HT1080 (cell line): ENCODE results near the gene TCF19. TPM values are rescaled to one million over a fixed set of nuclear protein-coding genes. Genes with fewer than 3 reads are reported as not detected.

Experiments used
- DNase-seq: peaks from one replicate; pipeline ENCODE4 v3.0.0-alpha.2; 2015; ENCODE audit warnings: low read depth
- total RNA-seq: library from RNA; depleted of rRNA; stranded (reverse); fragments of >200 nt; shearing (Covaris generic); gene quantifications from 2 replicates; pipeline ENCODE4 v1.2.3, GENCODE V29; 2014

TCF19 gene
- total RNA-seq, 1 experiment from 2014 or later = 101 TPM

- DNase-seq = no peak
Measured at GRCh38 chr6:31126396-31127175, 31.8 kb upstream of the TCF19 start.

- peak; percentile 39 for DNase-seq
Measured at GRCh38 chr6:31128093-31128676, 30.2 kb upstream of the TCF19 start.

- no peak for DNase-seq
Measured at GRCh38 chr6:31129130-31129529, 29.3 kb upstream of the TCF19 start.

- no peak for DNase-seq
Measured at GRCh38 chr6:31130751-31131150, 27.6 kb upstream of the TCF19 start.

DNA sequence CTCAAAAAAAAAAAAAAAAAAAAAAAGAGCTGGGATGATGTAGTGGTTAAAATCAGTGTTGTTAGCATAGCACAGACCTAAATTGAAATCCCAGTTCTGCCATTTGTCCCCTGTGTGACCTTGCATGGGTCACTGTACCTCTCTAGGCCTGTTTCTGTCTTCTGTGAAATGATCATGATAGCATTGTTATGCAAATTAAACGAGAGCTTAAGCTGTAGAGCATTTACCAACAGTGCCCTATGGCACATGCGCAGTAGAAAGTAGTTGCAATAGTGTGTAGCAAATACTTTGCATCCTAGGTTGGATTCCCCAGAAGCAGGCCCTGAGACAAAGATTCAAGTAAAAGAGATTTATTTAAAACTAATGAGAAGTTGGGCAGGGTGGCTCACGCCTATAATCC is 26.8 kb upstream of the TCF19 start:
- DNase-seq = no peak

GRCh38 chr6:31132806-31133205 is 25.6 kb upstream of the TCF19 start:
- DNase-seq = no peak

DNA sequence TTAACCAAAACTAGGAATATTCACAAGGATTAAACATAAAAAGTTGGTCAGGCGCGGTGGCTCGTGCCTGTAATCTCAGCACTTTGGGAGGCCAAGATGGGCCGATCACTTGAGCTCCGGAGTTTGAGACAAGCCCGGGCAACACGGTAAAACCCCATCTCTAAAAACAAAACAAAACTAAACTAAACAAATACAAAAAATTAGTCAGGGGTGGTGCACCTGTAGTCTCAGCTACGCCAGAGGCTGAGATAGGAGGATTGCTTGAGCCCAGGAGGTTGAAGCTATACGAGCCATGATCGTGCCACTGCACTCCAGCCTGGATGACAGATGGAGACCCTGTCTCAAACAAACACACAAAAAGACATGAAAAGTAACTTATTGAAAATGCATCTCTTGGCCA is 22.7 kb upstream of the TCF19 start:
- DNase-seq = no peak

- DNase-seq = no peak
Measured at GRCh38 chr6:31138982-31139381, 19.4 kb upstream of the TCF19 start, which contains the start of gene PSORS1C2. Gene PSORS1C2 (minus strand): TSS chr6:31139066. CDS start chr6:31139026, 40 bp downstream.

GRCh38 chr6:31139599-31139998 is 18.8 kb upstream of the TCF19 start:
- peak; percentile 65 for DNase-seq

DNA sequence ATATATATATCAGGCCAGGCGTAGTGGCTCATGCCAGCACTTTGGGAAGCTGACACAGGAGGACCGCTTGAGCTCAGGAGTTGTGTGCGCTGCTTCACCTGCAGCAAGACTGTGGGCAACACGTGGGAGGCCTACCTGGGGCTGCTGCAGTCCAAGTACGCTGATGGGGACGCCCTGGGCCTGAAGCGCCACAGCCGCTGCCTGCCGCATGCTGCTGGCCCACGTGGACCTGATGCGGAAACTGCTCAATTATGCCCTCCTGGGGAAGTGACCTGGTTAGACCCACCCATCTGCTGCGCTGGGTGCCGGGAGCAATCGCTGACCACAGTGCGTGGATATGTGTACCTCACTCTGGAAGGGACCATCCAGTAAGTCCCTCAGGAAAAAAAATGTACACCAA is 17.7 kb upstream of the TCF19 start:
- no peak for DNase-seq

DNA sequence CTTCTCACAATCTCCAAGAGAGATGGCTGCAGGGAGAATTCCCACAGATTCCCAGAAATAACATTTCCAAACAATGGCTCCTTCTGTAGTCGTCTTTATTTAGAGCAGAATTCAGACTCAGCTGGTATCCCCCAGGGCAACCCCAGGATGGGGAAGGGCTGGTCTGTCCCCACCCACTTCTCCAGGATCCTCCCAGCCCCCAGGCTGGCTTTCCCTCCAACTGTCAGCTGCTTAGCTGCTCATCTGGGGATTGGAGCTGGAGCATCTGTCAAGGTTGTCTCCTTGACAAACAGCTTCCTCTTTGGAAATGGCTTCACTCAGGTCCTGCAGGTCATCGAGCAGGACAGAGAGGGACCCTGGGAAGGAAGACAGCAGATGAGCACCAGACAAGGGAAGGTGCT is 16.0 kb upstream of the TCF19 start:
- no peak for DNase-seq

- DNase-seq = peak; percentile 88
Measured at GRCh38 chr6:31143148-31143547, 15.2 kb upstream of the TCF19 start.

DNA sequence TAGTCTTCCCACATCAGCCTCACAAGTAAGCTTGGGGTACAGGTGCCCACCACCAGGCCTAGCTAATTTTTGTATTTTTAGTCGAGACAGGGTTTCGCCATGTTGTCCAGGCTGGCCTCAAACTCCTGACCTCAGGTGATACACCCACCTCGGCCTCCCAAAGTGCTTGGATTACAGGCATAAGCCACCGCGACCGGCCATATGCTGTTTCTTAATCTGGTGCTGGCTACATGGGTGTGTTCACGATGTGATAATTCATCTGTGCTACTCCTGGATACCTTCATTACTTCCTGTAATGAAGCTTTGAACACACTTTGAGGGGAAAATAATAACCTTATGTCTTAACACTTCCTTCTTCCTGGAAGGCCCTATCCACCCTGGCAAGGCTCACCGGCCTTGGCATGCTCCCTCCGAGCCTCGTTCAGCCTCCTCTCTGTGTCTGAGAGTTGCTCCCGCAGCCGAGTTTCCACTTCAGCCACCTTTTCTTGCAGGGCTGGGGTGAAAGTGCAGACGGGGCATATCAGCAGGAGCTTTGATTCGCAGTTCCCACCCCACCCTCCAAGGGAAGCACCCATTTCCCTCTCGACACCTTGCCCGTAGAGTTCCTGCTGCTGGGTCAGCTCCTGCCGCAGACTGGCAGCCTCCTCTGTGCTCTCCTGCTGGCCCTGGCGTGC is 14.0 kb upstream of the TCF19 start:
- DNase-seq = no peak

- DNase-seq = no peak
Measured at GRCh38 chr6:31144970-31145340, 13.4 kb upstream of the TCF19 start.

GRCh38 chr6:31145386-31145785 is 13.0 kb upstream of the TCF19 start:
- no peak for DNase-seq

- no peak for DNase-seq
Measured at GRCh38 chr6:31149827-31150447, 8.5 kb upstream of the TCF19 start.

GRCh38 chr6:31152781-31153180 is 5.6 kb upstream of the TCF19 start:
- DNase-seq = no peak

DNA sequence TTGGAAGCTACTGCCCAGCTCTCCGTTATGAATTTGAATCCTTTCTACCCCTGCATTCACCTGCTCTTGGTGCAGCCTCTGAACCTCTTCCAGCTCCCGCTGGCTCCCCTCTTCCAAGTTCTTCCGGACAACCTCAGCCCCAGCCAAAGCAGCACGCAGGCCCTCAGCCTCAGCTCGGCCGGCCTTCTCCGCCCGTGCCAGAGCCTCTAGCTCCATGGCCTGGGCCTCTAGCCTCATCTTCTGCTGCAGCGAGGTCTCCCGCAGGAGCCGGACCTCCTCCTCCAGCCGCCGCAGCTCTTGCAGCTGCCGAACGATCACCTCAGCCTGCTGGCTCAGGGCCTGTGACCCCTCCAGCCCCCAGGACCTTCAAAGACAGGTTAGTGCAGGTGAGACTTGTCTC is 4.0 kb upstream of the TCF19 start:
- no peak for DNase-seq

GRCh38 chr6:31156641-31157040 is 1.7 kb upstream of the TCF19 start:
- no peak for DNase-seq

- no peak for DNase-seq
Measured at GRCh38 chr6:31157513-31158139, 763 bp upstream of the TCF19 start, which contains the start of gene CCHCR1. Gene CCHCR1 (minus strand): TSS chr6:31157802. CDS start chr6:31157600, 202 bp downstream.
